Mammary microvascular endothelial cell (primary cell): Measurements from ENCODE around the gene CCDC71. TPM values are rescaled to one million over a fixed set of nuclear protein-coding genes. Genes with fewer than 3 reads are reported as not detected.

Source experiments
- total RNA-seq: library from RNA; depleted of rRNA; stranded (reverse); fragments of >200 nt; gene quantifications from 2 replicates; pipeline ENCODE4 v1.2.3, GENCODE V29; 2015

The CCDC71 gene
- 25.3 and 31.4 TPM in 2 replicates for total RNA-seq

DNA sequence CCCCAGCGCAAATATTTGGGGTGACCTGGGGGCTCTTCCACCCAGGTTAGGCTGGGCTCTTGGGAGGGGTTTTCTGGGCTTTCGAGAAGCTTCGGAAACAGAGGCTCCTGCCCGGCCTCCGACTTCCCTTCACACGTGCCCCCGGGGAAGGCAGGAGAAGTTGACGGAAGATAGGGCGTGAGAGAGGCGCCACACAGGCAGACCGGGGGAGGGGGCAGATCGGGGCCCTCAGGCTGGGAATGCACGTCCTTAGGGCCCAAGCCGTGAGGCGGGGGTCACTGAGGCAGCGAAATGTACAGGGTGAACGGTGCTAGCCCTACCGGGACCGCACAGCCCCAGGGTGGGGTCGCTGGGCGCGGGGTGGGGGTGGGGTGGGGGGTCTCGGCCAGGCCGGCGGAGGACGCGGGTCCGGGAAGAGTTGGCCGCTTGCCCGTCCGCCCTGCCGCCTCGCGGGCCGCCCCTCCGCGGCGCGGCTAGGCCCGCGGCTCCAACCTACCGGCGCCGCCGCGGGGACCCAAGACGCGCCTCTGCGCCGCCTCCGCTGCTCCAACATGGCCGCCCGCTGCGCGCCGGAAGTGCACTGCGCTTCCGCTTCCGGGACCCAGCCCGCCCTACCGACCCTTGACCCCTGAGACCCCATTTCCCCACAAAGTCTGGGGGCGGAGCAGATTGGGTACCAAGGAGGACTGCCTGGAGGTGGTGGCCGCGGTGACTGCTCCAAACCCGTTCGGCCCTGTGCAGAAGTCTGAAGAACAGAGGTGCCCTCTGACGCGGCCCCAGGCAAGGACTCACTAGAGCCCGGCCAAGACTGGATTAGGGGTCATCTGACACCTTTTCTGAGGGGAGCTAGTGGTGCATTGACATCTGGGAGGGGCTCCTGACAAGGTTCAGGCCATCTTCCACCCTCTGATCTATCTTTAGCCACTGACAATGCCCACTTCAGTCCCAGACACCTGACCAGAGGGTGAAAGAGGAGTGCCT is at the start of gene CCDC71:
TSS of gene CCDC71 (minus strand) at position 561 of the 981 bp plus-strand sequence. CDS start 2,123 bp downstream, outside the sequence.

DNA sequence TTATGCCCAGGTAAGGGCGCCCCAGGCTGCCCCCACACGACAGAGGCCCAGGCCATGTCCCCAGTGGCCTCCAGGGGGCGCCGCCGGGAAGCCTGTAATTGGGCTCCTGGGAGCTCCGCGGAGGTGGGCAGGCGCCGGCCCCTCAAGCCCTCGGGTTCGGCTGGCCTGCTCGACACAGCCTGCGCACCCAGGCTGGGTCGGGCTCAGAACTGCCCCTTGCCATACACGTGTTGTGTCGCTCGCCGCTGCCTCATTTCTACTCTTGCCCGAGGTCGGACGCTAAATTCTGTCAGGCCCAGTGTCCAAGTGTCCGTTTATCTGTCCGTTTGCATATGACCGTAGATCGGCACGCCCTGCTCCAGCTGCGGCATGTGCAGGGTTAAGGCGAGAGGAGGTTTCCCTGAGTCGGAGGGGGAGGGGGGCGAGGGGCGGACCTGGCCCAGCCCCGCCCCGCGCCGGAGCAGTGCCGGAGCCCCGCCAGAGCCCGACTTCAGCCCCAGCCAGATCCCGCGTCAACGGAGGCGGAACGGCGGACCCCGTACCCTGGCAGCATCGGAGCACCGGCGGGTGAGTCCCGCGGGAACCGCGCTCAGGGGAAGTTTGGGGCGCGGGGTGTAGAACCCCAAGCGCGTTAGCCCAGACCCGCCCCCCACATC is 5.1 kb upstream of the CCDC71 start, which contains the start of gene KLHDC8B:
TSS of gene KLHDC8B (plus strand) at position 480 of the 656 bp plus-strand sequence. CDS start 1,172 bp downstream, outside the sequence.

DNA sequence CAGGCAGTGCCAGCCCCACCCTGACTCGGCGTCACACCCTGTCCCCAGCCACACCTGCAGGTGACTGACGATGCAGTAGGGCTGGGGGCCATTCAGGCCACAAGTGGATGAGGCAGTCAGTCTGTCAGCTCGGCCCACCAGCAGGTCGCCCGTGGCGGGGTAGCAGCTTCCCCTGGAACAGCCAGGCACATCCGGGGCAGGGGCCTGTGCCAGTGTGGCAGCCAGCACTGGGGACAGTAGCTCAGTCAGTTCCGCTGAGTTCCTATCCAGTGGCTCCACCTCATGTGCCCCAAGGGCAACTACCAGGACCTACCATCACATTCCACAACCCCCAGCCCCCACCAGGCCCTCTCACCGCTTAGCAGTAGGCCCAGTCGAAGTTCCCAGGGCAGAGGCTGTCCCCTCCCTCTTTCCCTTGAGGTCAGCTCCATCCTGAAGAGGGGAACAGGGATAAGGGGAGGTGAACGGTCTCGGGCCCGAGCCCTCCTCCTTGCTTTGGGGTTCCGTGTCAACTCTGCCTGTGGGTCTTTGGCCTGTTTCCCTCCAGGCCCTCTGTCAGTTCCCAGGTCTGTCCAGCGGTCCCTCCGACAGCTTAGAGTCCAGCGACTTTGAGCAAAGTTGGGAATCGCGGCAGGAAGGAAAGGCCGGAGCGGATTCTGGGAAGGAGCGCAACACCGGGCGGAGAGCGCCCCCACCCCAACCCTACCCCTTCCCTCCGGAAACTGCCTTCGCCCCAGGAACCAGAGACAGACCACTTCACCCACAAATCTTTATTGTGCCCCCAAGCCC is 33.5 kb downstream of the CCDC71 start, which contains the start of gene LAMB2:
TSS of gene LAMB2 (minus strand) at position 614 of the 789 bp plus-strand sequence. CDS start at position 431, 183 bp downstream.

DNA sequence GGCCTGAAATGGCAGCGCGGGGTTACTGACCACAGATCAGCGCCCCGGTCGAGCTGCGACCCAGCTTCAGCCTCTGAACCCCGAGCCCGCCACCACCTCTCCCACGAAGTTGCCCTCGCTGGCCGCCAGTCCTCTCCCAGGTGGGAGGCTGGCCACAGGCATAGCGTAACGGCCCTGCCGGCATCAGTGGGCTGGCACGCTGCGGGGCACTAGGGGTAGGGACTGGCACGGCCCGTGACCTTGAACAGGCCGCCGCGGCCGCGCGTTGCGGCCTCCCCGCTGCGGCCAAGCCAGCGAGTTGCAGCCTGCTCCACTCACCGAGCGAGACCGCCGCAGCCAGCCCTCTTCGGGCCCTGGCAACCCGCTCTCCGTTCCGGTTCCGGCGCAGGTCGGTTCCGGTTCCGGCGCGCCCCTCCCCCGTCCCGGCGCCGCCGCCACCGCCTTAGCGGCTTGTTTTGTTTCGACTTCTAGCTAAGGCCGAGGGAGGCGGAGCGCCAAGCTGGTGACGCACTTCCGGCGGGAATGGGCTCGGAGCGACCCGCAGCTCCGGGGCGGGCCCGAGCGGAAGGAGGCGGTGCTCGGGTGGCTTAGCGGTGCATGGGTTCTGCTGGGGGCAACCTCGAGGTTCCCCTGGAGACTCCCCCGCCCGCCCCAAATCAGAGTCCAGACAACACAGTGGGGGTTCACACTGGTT is 45.5 kb downstream of the CCDC71 start, which contains the start of gene USP19:
TSS of gene USP19 (minus strand) at position 386 of the 694 bp plus-strand sequence. CDS start 1,678 bp downstream, outside the sequence.

Other genes with a start within 250 kb of the CCDC71 start
- 53.3 and 72.0 TPM in 2 replicates for gene ARIH2, start 247.5 kb downstream of the CCDC71 start, total RNA-seq
- gene P4HTM, start 176.1 kb downstream of the CCDC71 start, total RNA-seq: 15.7 and 16.0 TPM in 2 replicates
- 81.6 and 87.9 TPM in 2 replicates for gene WDR6, start 158.9 kb downstream of the CCDC71 start, total RNA-seq
- 40.8 and 44.2 TPM in 2 replicates for gene DALRD3, start 147.8 kb downstream of the CCDC71 start, total RNA-seq
- 134 and 158 TPM in 2 replicates for gene NDUFAF3, start 144.2 kb downstream of the CCDC71 start, total RNA-seq
- gene IMPDH2, start 136.9 kb downstream of the CCDC71 start, total RNA-seq: 197 and 214 TPM in 2 replicates
- gene QRICH1, start 72.3 kb downstream of the CCDC71 start, total RNA-seq: 60.2 and 79.0 TPM in 2 replicates
- gene QARS1, start 61.6 kb downstream of the CCDC71 start, total RNA-seq: 226 and 239 TPM in 2 replicates
- gene USP19, start 45.5 kb downstream of the CCDC71 start, total RNA-seq: 29.2 and 31.3 TPM in 2 replicates
- 338 and 396 TPM in 2 replicates for gene LAMB2, start 33.3 kb downstream of the CCDC71 start, total RNA-seq
- gene KLHDC8B, start 5.3 kb upstream of the CCDC71 start, total RNA-seq: 23.0 and 29.8 TPM in 2 replicates
- gene C3orf62, start 110.9 kb upstream of the CCDC71 start, total RNA-seq: 0.80 and 6.3 TPM in 2 replicates
- gene USP4, start 173.7 kb upstream of the CCDC71 start, total RNA-seq: 10.6 and 11.8 TPM in 2 replicates
- gene GPX1, start 192.0 kb upstream of the CCDC71 start, total RNA-seq: 1,104 and 1,196 TPM in 2 replicates
- 580 and 638 TPM in 2 replicates for gene RHOA, start 245.6 kb upstream of the CCDC71 start, total RNA-seq
- 21.0 and 25.0 TPM in 2 replicates for gene TCTA, start 246.1 kb upstream of the CCDC71 start, total RNA-seq